ENCODE results near the gene AGAP5. TPM values are rescaled to one million over a fixed set of nuclear protein-coding genes. Genes with fewer than 3 reads are reported as not detected.
A peak's percentile ranks its signal among the peaks of the same experiment; 100 is the strongest.

AGAP5 gene
- polyA plus RNA-seq, 1 of the 3 experiments (the other 2 are of a cell fraction) = 3.8 TPM

- TF ChIP-seq EP300 (IDR thresholded peaks at IDR 0.05; ENCODE audit: borderline replicate concordance in 1 of 2, low read depth in 1 of 2, low read length in 1 of 2) (peak in 1 of 2 experiments; percentile 10; a peak in 1 of 4 replicates), TAF1 (IDR thresholded peaks at IDR 0.05; ENCODE audit: borderline replicate concordance, low read depth, low read length) (peak; percentile 93), REST (IDR thresholded peaks at IDR 0.05; ENCODE audit: low read depth, low read length) (peak; percentile 6; the same call in 1 of the 2 replicates), RAD21 (IDR thresholded peaks at IDR 0.05; ENCODE audit: low read length) (no peak), POLR2AphosphoS5 (IDR thresholded peaks at IDR 0.05; ENCODE audit: low read depth, low read length) (peak; percentile 90), ELF1 (IDR thresholded peaks at IDR 0.05) (peak; percentile 88), FOXM1 (IDR thresholded peaks at IDR 0.05; ENCODE audit: low read depth) (no peak), FOXJ3 (CRISPR knock-in tag; IDR thresholded peaks at IDR 0.05) (no peak)
Measured at GRCh38 chr10:73743905-73744663, 46.2 kb upstream of the AGAP5 start, which contains the start of gene SEC24C (continued).

GRCh38 chr10:73743327-73743904 is 45.5 kb upstream of the AGAP5 start:
- WGBS (ENCODE audit: low lambda C conversion rate) = 24% methylated on average over 6 of the region's 6 CpGs
- no peak for DNase-seq

GRCh38 chr10:73742454-73742734 is 44.5 kb upstream of the AGAP5 start:
- WGBS (ENCODE audit: low lambda C conversion rate) = 98% methylated on average over 5 of the region's 5 CpGs
- H3K9ac ChIP-seq = no peak overlapping the region
- H4K20me1 ChIP-seq (ENCODE audit: insufficient read depth) = no peaks in the 10 kb centered on the region
- H3K27ac ChIP-seq (ENCODE audit: low read depth in 2 of 2, low read length in 1 of 2) = no peak overlapping the region
- H2AFZ ChIP-seq (ENCODE audit: low read depth) = no peak overlapping the region
- H3K4me3 ChIP-seq (ENCODE audit: low read depth in 2 of 2, low read length in 1 of 2) = no peak overlapping the region
- peaks cover 49% of the 10 kb centered on the region for H3K79me2 ChIP-seq (ENCODE audit: insufficient read depth)
- peaks cover 0 to 7% of the 10 kb centered on the region in 2 experiments; a peak in 2 of 4 replicates for H3K4me1 ChIP-seq (ENCODE audit: control insufficient read depth in 1 of 2, insufficient read depth in 2 of 2, low read depth in 1 of 2, low read length in 1 of 2)
- H3K36me3 ChIP-seq (replicated peaks in 1 of 2; ENCODE audit: control insufficient read depth in 1 of 2, insufficient read depth in 2 of 2, low read length in 1 of 2) = peaks cover 12 to 13% of the 10 kb centered on the region in 2 experiments
- H3K4me2 ChIP-seq = 0 out of 2 replicates have a peak overlapping the region, but pooled peaks have one; percentile 74
- POLR2A ChIA-PET = interaction anchor here (1.4 to 4.9 kb wide), 4 partner anchors 9 to 39 kb away, joined by 3 to 29 read pairs (median 14); partner anchors contain the start of gene CHCHD1
- H3F3A ChIP-seq (replicated peaks; ENCODE audit: insufficient read depth) = no peaks in the 10 kb centered on the region
- H3K27me3 ChIP-seq (ENCODE audit: insufficient read depth) = no peaks in the 10 kb centered on the region
- no peaks in the 10 kb centered on the region for H3K9me2 ChIP-seq
- no peak for DNase-seq
- no peaks in the 10 kb centered on the region for H3K9me3 ChIP-seq
- CTCF ChIA-PET = no interaction called here
- TF ChIP-seq RCOR1 (IDR thresholded peaks at IDR 0.05; ENCODE audit: low read length) (no peak), GABPA (IDR thresholded peaks at IDR 0.05; ENCODE audit: low read depth) (no peak), CTCF (IDR thresholded peaks at IDR 0.05) (no peak), IRF3 (IDR thresholded peaks at IDR 0.05; ENCODE audit: low read depth, low read length) (no peak), EP300 (IDR thresholded peaks at IDR 0.05; ENCODE audit: borderline replicate concordance in 1 of 2, low read depth in 1 of 2, low read length in 1 of 2) (no peak), RXRA (IDR thresholded peaks at IDR 0.05; ENCODE audit: borderline replicate concordance, low read depth) (no peak), RFX5 (IDR thresholded peaks at IDR 0.05; ENCODE audit: low read length) (no peak), TCF12 (IDR thresholded peaks at IDR 0.05) (no peak)

More at GRCh38 chr10:73743327-73743904, 45.5 kb upstream of the AGAP5 start:
- H3K79me2 ChIP-seq (ENCODE audit: insufficient read depth) = peaks cover 59% of the 10 kb centered on the region
- no peaks in the 10 kb centered on the region for H3K27me3 ChIP-seq (ENCODE audit: insufficient read depth)
- no peaks in the 10 kb centered on the region for H3K9me3 ChIP-seq
- H3K27ac ChIP-seq (ENCODE audit: low read depth in 2 of 2, low read length in 1 of 2) = peak overlapping the region; percentile 91
- peak overlapping the region; percentile 74 for H3K4me2 ChIP-seq
- H3K36me3 ChIP-seq (replicated peaks in 1 of 2; ENCODE audit: control insufficient read depth in 1 of 2, insufficient read depth in 2 of 2, low read length in 1 of 2) = peaks cover 12 to 21% of the 10 kb centered on the region in 2 experiments
- no peak for TF ChIP-seq EP300 (IDR thresholded peaks at IDR 0.05; ENCODE audit: borderline replicate concordance in 1 of 2, low read depth in 1 of 2, low read length in 1 of 2)
- no peak for TF ChIP-seq SMC3 (IDR thresholded peaks at IDR 0.05; ENCODE audit: low read depth, low read length)
- H3K4me3 ChIP-seq (ENCODE audit: low read depth in 2 of 2, low read length in 1 of 2) = peak overlapping the region; percentile 77 to 90
- no peaks in the 10 kb centered on the region for H4K20me1 ChIP-seq (ENCODE audit: insufficient read depth)
- H3K9ac ChIP-seq = peak overlapping the region; percentile 91
- H3K9me2 ChIP-seq = no peaks in the 10 kb centered on the region
- H2AFZ ChIP-seq (ENCODE audit: low read depth) = peak overlapping the region; percentile 77
- peaks cover 0 to 7% of the 10 kb centered on the region in 2 experiments; a peak in 2 of 4 replicates for H3K4me1 ChIP-seq (ENCODE audit: control insufficient read depth in 1 of 2, insufficient read depth in 2 of 2, low read depth in 1 of 2, low read length in 1 of 2)
- H3F3A ChIP-seq (replicated peaks; ENCODE audit: insufficient read depth) = no peaks in the 10 kb centered on the region
- ChIA-PET CTCF (interaction anchor here (0.6 to 1.0 kb wide), 4 partner anchors 13 to 1998 kb away, joined by 3 read pairs; no protein-coding TSS in a partner anchor), POLR2A (interaction anchor here (1.4 to 4.9 kb wide), 6 partner anchors 10 to 95 kb away, joined by 3 to 29 read pairs (median 7); partner anchors contain the start of gene CHCHD1)
